Stomach (tissue), 9 donors: ENCODE measurements around the gene IGFN1. TPM values are rescaled to one million over a fixed set of nuclear protein-coding genes. Genes with fewer than 3 reads are reported as not detected.
A peak's percentile ranks its signal among the peaks of the same experiment; 100 is the strongest.

ENCODE experiments used
- DNase-seq, 2 donors: peaks; one replicate each; pipeline versions ENCODE4 v3.0.0 to v3.0.0-alpha.2; 2013 to 2019
- H3K27ac ChIP-seq, 5 donors: fragments of 200-600 bp in 4 of 5; sonication (generic) in 4 of 5; one replicate each; pipeline ENCODE4 v1.5.1; 2013 to 2019; ENCODE audit warnings: mild to moderate bottlenecking in 1 of 5, moderate library complexity in 1 of 5
- H3K27me3 ChIP-seq, 3 donors: fragments of 200-600 bp; sonication (generic); one replicate each; pipeline ENCODE4 v1.5.1; 2017 to 2019; ENCODE audit warnings: mixed run types in 1 of 3
- H3K36me3 ChIP-seq, 4 donors: fragments of 200-600 bp; sonication (generic); 1 replicate in 3 of 4; 2 replicates in 1 of 4; pipeline ENCODE4 v1.5.1; 2016 to 2019
- H3K4me1 ChIP-seq, 4 donors: fragments of 200-600 bp; sonication (generic); one replicate each; pipeline ENCODE4 v1.5.1; 2016 to 2019
- H3K4me3 ChIP-seq, 4 donors: fragments of 200-600 bp; sonication (generic) in 3 of 4; one replicate each; pipeline ENCODE4 v1.5.1; 2016 to 2019; ENCODE audit warnings: mild to moderate bottlenecking in 1 of 4
- H3K9me3 ChIP-seq, 4 donors: fragments of 200-600 bp; sonication (generic); one replicate each; pipeline ENCODE4 v1.5.1; 2016 to 2019
- EP300 ChIP-seq: sonication (generic); formaldehyde crosslinking; IDR thresholded peaks from one replicate; pipeline ENCODE4 v1.6.1; 2017; ENCODE audit warnings: antibody characterized with exemption
- POLR2A ChIP-seq, 4 donors: fragments of 450-650 bp; IDR thresholded peaks; one replicate each; pipeline ENCODE4 v1.6.1; 2016; ENCODE audit warnings: antibody characterized with exemption in 4 of 4, control low read depth in 2 of 4, mild to moderate bottlenecking in 1 of 4, moderate library complexity in 1 of 4
- POLR2AphosphoS5 ChIP-seq, 3 donors: sonication (generic); formaldehyde crosslinking; IDR thresholded peaks; one replicate each; pipeline ENCODE4 v1.6.1; 2016; ENCODE audit warnings: antibody characterized with exemption in 3 of 3
- WGBS, 5 donors: extraction: QIAGEN DNeasy Blood & Tissue Kit in 3 of 5; methylation state at CpG; one replicate each; pipeline versions ENCODE4 v1.1.5 to v1.1.7; 2013 to 2018; 5-methylcytosine and 5-hydroxymethylcytosine counted together
- intact Hi-C: fragments of 100-400 bp; cut with DNase I; formaldehyde crosslinking; loops from one replicate; pipeline ENCODE4 v1.15.1; 2023; ENCODE audit warnings: low total_unique reads
- polyA plus RNA-seq, 3 donors: library from polyadenylated mRNA; stranded (reverse); fragments of 200-250 nt; gene quantifications; one replicate each; pipeline ENCODE4 v1.2.3, GENCODE V29; 2013
- total RNA-seq, 5 donors: library from RNA; depleted of rRNA; stranded (reverse); fragments of >200 nt; gene quantifications; one replicate each; pipeline versions ENCODE4 v1.1.0 to v1.2.3, GENCODE V29; 2014 to 2016
- TF ChIP-seq, protein P1 (sequence below), 7 experiments: fragments of 450-650 bp in 4 of 7; fragments of 200-600 bp in 3 of 7; sonication (generic) in 3 of 7; IDR thresholded peaks; one replicate each; pipeline ENCODE4 v1.5.1; 2016 to 2019; ENCODE audit warnings: antibody characterized with exemption in 7 of 7, control low read depth in 2 of 7, mild to moderate bottlenecking in 1 of 7
- donor health status: healthy with polysubstance abuse.
- donor health status: Bipolar disorder and iron deficiency.
- donor health status: healthy.

Gene IGFN1
- total and polyA plus RNA-seq, 8 donors = under 0.01 to 0.55 (median 0.05) TPM; not detected in 3

DNA sequence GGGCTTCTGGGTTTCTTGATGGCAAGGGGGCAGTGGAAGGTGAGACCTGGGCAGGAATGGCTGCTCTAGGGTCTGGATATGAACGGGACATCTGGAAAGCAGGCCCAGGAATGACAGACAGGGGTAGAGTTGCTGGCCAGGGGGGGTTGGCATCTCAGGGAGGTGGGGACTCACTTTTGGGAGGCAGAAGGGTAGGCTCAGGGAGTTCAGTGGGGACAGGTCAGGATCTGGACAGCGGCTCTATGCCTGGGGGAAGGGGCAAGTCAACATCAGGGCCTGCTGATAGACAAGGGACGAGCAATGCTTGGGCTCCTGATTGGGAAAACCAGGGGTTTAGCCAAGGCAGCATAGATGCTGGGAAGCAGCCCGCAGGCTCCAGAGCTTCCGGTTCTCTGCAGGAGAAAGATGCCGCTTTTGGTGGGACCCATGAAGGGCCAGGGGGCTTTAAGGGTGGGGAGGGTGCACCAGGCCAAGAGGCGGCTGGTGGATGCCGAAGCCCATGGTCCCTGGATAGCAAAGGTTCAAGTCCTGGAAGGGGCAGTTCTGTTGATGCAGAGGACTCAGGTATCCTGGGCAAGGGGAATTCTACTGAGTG, 21.9 kb downstream of the IGFN1 start:
- TF ChIP-seq POLR2A (IDR thresholded peaks at IDR 0.05) = no peak
- no peak for TF ChIP-seq POLR2AphosphoS5 (IDR thresholded peaks at IDR 0.05)
- TF ChIP-seq, protein P1, sequence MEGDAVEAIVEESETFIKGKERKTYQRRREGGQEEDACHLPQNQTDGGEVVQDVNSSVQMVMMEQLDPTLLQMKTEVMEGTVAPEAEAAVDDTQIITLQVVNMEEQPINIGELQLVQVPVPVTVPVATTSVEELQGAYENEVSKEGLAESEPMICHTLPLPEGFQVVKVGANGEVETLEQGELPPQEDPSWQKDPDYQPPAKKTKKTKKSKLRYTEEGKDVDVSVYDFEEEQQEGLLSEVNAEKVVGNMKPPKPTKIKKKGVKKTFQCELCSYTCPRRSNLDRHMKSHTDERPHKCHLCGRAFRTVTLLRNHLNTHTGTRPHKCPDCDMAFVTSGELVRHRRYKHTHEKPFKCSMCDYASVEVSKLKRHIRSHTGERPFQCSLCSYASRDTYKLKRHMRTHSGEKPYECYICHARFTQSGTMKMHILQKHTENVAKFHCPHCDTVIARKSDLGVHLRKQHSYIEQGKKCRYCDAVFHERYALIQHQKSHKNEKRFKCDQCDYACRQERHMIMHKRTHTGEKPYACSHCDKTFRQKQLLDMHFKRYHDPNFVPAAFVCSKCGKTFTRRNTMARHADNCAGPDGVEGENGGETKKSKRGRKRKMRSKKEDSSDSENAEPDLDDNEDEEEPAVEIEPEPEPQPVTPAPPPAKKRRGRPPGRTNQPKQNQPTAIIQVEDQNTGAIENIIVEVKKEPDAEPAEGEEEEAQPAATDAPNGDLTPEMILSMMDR (IDR thresholded peaks at IDR 0.05) = no peak
- no peak for TF ChIP-seq EP300
- DNase-seq = no peak
- no peaks in the 10 kb centered on the region for H3K4me1 ChIP-seq
- no peaks in the 10 kb centered on the region for H3K9me3 ChIP-seq
- H3K36me3 ChIP-seq = no peaks in the 10 kb centered on the region
- intact Hi-C loops = no loop called here
- peaks cover 0 to 11% (median 0%) of the 10 kb centered on the region in 3 donors for H3K27me3 ChIP-seq
- WGBS, 5 donors = 85 to 96% (median 89%) methylated on average over 7 to 8 of the region's 8 CpGs
- H3K4me3 ChIP-seq = no peak overlapping the region
- H3K27ac ChIP-seq = no peak overlapping the region

DNA sequence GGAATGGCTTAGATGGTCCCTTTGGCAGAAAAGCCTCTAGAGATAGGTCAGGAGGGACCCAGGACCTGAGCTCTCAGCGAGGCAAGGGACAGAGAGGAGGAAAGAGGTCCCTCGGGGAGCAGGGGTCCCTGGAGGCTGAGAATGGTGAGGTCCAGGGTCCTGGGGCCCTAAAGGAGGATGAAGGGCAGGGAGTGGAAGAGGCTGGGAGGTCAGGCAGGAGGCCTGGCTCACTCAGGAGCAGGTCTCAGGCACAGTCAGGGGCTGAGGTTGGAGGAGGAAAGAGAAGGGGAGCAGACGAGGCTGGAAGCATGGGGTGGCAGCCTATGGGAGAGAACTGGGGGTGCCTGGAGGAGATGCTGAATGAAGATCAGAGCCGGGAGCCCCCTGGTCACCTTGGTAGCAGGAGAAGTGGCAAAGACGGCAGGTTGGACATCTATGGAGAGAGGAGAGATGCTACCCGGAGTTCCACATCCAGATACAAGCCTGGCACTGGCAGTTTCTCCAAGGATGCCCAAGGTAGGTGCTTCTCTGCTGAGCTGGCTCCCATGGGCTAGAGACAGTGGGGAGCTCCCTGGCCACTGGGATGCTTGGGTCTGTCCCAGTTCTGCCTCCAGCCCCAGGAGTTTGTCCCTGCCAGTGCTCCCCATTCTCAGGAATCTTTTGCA, 22.6 kb downstream of the IGFN1 start:
- intact Hi-C loops = no loop called here
- H3K4me1 ChIP-seq = no peaks in the 10 kb centered on the region
- DNase-seq = no peak
- no peak overlapping the region for H3K27ac ChIP-seq
- H3K4me3 ChIP-seq = no peak overlapping the region
- 60 to 84% (median 79%) methylated on average over 6 of the region's 6 CpGs for WGBS, 5 donors
- H3K36me3 ChIP-seq = no peaks in the 10 kb centered on the region
- peaks cover 0 to 11% (median 0%) of the 10 kb centered on the region in 3 donors for H3K27me3 ChIP-seq
- no peaks in the 10 kb centered on the region for H3K9me3 ChIP-seq
- TF ChIP-seq POLR2AphosphoS5 (IDR thresholded peaks at IDR 0.05) = no peak
- TF ChIP-seq, protein P1 (IDR thresholded peaks at IDR 0.05) = no peak

DNA sequence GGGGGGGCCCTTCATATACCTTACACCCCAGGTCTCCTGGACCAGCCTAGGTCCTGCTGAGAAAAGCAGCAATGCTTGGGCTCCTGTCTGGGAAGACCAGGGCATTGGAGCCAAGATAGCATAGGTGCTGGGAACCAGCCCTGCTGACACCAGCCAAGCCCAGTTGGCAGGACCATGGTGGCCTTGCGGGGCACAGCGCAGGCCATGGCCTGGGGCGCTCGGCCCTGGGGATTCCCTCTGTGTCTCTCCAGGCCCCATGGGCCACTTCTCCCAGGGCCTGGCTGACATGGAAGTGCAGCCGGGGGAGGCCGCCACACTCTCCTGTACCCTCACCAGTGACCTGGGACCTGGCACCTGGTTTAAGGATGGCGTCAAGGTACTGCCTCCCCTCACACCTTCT, 23.3 kb downstream of the IGFN1 start:
- 80 to 89% (median 88%) methylated on average over 1 to 7 of the region's 7 CpGs for WGBS, 5 donors
- intact Hi-C loops = no loop called here

DNA sequence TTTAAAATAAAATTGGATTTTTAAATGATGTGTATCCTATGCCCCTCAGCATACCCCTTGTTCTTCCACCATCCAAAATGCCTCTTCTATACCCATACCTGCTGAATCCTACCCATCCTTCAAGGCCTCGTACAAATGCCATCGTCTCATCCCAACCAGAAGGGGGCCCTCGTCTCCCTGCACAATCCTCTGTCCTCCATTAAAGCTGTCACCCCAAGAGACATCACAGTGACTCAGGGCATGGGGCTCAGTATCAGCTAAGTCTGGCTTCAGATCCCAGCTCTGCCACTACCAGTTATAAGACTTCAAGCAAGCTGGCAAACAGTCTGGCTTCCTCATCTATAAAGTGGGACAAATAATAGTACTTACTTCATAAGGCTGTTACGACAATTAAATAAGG, 23.8 kb downstream of the IGFN1 start:
- no peaks in the 10 kb centered on the region for H3K4me1 ChIP-seq
- H3K27me3 ChIP-seq = peaks cover 0 to 11% (median 0%) of the 10 kb centered on the region in 3 donors
- no peak overlapping the region for H3K27ac ChIP-seq
- TF ChIP-seq, protein P1 (IDR thresholded peaks at IDR 0.05) = no peak
- TF ChIP-seq POLR2AphosphoS5 (IDR thresholded peaks at IDR 0.05) (no peak), POLR2A (IDR thresholded peaks at IDR 0.05) (no peak)
- no peak overlapping the region for H3K4me3 ChIP-seq
- peak in 1 of 2 donors; percentile 7 for DNase-seq
- H3K36me3 ChIP-seq = no peaks in the 10 kb centered on the region
- intact Hi-C loops = no loop called here
- H3K9me3 ChIP-seq = no peaks in the 10 kb centered on the region
- WGBS, 5 donors = 61 to 71% (median 65%) methylated on average over 4 of the region's 4 CpGs

More for the DNA sequence above, 23.3 kb downstream of the IGFN1 start:
- H3K9me3 ChIP-seq = no peaks in the 10 kb centered on the region
- peak in 1 of 2 donors; percentile 15 for DNase-seq
- H3K27me3 ChIP-seq = peaks cover 0 to 11% (median 0%) of the 10 kb centered on the region in 3 donors
- TF ChIP-seq POLR2A (IDR thresholded peaks at IDR 0.05) (no peak), POLR2AphosphoS5 (IDR thresholded peaks at IDR 0.05) (no peak), EP300 (no peak)
- TF ChIP-seq, protein P1 (IDR thresholded peaks at IDR 0.05) = no peak
- H3K4me3 ChIP-seq = no peak overlapping the region
- H3K4me1 ChIP-seq = no peaks in the 10 kb centered on the region
- no peaks in the 10 kb centered on the region for H3K36me3 ChIP-seq
- no peak overlapping the region for H3K27ac ChIP-seq
